ENCODE results near the gene AKR1C2.
"Not testable (repeated sequence)": the region's sequence is repeated elsewhere in the genome, so short reads cannot be mapped to it uniquely, and the experiment has no call there.

The AKR1C2 gene

DNA sequence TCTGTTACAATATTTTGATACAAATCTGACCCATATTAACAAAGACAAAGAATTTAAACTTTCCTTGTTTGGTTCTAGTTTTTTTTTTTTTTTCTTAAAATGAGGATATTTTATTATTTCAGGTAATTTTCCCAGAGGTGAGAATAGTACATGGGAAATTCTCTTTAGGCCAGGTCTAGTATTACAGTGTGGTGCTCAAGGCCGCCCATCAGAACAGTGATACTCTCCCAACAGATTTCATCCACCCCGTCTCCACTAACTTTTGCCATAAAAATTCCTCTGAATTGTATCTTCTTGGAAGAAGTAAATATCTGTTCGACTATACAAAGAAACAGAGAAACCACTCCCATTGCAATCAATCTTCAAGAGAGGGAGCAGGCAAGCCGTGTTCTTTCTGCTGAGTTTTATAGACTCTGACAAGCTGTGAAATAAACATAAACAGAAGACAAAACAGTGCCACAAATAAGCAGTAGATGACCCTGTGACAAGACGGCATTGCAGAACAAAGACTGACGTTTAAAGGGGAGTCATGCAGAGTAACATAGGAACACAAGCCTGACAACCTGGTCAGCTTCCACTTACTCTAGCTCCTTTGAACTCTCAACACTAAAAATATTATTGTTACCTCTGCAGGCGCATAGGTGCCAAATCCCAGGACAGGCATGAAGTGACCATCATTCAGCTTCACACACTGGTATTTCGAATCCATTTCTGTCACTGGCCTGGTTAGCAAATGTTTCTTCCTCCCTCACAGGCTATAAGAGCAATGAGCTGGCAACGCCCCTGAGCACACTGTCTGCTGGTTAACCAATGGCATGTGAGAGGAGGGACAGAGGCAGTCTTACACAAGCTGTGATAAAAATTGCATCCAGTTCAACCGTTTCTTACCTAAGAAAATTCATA lies at the start of gene AKR1C2:
Gene AKR1C2, minus strand, starts transcription at position 731 of the 903 bp plus-strand sequence. Its CDS starts 22 bp downstream, at position 709.
- not testable (repeated sequence) for DNase-seq

DNA sequence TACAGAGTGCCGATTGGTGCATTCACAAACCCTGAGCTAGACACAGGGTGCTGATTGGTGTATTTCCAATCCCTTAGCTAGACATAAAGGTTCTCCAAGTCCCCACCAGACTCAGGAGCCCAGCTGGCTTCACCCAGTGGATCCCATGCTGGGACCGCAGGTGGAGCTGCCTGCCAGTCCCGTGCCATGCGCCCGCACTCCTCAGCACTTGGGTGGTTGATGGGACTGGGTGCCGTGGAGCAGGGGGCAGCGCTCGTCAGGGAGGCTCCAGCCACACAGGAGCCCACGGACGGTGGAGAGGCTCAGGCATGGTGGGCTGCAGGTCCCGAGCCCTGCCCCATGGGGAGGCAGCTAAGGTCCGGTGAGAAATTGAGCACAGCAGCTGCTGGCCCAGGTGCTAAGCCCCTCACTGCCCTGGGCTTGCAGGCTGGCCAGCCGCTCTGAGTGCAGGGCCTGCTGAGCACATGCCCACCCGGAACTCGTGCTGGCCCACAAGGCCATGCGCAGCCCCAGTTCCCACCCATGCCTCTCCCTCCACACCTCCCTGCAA lies 49.4 kb upstream of the AKR1C2 start:
- not testable (repeated sequence) for DNase-seq

DNA sequence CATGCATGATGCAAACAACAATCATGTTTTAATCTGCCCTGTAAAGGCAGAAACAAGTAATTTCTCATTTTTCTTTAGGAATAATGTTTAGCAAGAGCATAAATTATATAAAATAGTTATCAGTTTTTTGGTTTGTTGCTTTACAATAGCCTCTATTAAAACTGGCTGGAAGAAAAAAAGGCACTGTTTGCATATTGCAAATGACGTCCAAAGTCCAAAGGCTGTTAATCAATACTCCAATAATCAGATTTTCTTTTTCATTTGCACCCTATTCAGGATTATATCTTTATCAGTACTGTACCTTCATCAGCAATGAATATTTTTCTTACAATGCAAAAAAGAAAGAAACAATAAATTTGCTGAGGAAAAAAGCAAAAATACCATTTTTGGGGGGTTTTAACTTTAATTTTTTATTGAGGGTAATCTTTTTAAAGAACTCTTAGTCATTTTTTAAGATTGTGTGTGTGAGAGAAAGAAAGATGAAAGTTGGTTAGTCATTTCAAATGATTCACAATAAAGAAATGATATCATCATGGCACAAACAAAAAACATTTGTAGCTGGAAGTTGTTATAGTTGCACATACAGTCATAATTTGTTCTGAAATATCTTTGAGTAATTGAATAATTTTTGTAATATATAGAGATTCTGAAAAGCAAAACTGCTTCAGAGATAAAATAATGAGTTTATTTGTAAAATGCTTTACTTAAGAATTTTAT lies 44.4 kb upstream of the AKR1C2 start:
- no peak for DNase-seq

DNA sequence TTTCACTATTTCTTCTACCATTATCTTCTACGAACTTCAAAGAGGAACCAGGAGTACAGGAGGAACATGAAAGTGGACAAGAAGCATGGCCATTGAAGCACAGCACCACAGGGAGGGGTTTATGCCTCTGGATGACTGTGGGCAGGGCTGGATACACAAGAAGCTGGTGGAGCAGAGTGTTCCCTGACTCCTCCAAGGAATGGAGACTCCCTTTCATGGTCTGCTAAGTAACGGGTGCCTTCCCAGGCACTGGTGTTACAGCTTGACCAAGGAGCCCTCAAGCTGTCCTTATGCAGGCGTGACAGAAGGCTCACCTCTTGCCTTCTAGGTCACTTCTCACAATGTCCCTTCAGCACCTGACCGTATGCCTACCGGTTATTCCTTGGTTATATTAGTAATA lies 43.4 kb upstream of the AKR1C2 start:
- not testable (repeated sequence) for DNase-seq

DNA sequence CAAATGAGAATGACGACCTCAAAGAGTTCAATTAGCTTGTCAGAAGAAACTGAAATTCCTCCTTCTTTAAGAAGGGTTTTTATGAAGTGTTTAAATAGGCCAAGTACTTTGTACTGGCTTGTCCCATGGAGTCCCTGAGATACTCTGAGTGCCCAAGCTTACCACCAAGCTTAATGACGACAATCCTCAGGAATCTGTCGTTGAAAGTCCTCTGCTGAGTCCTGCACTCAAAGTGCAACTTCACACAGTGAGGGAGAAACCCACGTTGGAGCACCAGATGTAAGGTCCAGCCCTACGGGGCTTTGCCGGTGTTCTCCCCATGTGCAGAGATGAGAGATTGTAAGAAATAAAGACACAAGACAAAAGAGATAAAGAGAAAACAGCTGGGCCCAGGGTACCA lies 42.8 kb upstream of the AKR1C2 start:
- no peak for DNase-seq

DNA sequence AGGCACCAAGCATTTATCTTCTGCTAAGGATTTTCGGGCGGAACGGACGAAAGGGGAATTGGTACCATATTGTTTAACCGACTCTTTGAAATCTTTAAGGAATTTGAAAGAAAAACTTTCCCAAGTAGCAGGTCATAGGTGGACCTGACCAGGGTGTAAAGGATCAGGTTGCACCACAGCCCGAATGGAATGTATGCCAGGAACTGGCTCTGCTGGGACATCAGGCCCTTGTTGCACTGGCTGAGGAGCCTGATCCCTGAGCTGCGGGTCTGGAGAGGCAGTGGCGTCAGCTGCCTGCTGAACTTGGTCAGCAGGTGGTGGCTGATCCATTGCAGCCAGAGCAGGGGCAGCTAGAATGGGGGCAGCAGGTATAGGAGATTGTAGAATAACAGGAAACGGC lies 41.4 kb upstream of the AKR1C2 start:
- no peak for DNase-seq

DNA sequence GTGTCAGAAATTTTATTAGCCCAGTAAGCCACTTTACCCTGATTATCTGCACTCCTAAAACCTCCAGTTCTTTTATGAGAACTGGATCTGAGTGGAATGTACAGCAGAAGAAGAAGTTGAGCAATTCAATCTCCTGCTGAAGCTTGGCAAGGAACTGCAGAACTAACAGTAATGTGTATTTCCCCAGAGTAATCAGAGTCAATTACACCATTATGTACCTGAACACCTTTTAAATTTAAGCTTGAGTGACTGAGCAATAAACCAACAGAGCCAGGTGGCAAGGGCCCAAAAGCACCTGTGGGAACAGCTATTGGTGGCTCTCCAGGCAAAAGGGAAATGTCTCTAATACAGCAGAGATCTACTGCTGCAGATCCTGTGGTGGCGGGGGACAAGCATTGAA lies 40.1 kb upstream of the AKR1C2 start:
- DNase-seq: no peak

DNA sequence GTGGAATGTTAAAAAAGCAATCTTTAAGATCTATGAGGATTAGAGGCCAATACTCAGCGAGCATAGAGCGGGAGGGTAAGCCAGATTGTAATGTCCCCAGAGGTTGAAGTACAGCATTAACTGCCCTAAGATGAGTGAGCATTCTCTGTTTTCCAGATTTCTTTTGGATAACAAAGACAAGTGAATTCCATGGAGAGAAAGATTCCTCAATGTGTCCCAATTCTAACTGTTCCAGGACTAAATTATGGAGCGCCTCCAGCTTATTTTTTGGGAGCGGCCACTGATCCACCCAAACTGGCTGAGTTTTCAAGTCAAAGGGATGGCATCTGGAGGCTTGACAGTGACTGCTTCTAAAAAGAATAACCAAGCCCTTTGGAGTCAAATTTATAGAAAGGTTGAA lies 39.3 kb upstream of the AKR1C2 start:
- DNase-seq: no peak

DNA sequence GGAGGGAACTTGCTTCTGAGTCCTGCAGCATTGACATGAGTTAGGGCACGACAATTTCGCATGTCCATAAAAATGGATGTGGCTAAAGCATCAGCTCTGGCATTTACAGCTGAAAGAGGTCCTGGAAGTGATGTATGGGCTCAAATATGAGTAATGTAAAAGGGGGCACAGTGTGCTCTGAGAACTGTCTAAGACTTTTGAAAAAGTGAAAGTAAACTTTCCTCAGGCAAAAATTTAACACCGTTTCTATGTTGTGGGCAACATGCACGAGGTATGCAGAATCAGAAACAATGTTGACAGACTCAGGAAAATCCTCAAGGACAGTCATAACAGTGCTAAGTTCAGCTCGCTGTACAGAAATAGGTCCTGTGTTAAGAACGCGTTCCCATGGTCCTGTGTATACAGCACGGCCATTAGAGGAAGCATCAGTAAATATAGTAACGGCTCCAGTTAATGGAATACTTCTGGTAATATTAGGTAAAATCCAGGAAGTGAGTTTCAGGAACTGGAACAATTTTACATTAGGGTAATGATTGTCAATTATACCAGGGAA lies 37.9 kb upstream of the AKR1C2 start:
- no peak for DNase-seq

DNA sequence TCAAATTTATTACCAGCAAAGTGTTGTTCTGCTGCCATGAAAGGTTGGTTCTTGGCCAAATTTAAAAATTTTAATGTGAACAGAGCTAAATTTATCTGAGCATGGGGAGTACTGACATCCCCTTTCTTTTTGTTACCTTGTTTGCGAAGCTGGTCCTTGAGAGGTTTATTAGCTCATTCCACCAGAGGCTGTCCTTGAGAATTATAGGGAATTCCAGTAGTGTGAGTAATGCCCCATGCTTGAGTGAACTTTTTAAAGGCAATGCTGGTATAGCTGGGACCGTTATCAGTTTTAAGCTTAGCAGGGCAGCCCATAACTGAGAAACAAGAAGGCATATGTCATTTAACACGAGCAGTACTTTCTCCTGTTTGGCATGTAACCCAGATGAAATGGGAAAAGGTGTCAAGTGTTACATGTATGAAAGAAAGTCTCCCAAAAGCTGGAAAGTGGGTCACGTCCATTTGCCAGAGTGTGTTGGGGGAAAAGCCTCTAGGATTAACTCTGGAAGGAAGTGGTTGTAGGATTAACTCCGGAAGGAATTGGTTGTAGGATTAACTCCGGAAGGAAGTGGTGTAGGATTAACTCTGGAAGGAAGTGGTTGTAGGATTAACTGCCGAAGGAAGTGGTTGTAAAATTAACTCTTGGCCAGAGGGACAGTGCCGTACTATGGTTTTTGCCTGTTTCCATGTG lies 37.3 kb upstream of the AKR1C2 start:
- no peak for DNase-seq

DNA sequence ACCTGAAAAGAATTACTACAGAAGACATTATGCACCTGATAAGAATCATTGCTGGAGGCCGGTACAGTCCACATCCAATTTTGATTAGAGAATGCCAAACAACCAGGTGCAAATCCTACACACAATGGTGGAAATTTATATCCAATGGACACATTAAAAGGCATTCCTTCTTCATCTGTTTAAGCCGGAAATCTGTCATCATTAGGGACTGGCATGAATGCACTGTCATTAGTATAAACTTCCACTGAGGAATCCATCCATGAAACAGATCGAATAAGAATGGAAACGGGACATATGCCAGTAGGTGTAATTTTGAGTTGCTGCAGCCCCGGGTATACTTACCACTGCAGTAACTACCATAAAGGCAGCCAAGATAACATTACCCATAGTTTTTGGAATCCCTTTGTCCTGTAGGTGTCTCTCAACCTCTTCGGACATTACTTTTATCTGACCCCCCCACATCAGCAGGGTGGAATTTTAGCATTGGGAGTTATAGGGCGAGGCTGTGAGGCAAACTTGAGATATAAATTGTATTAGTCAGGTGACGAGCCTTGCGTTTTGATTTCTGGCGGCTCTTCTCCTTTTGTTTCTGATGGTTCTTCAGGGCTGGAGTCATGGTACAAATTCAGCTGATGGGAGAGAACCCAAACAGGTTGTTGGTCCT lies 36.5 kb upstream of the AKR1C2 start:
- DNase-seq: no peak

DNA sequence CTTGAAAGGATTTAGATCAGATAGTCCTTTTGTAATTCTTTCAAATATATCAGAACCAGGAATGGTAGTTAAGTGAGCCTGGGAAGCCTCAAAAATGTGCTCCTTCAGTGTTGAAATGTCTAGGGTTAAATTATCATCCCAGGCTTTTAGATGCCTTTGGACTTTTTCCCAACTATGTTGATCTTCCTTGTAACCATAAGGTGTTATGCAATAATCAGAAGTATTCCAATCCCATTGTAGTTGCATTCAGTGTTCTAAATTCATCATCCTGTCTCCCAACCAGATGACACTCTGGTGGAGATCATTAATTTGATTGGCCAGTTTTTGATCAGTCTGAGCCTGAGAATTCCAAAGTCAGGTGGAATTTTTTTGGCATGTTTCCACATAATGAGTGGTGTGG lies 35.1 kb upstream of the AKR1C2 start:
- no peak for DNase-seq

DNA sequence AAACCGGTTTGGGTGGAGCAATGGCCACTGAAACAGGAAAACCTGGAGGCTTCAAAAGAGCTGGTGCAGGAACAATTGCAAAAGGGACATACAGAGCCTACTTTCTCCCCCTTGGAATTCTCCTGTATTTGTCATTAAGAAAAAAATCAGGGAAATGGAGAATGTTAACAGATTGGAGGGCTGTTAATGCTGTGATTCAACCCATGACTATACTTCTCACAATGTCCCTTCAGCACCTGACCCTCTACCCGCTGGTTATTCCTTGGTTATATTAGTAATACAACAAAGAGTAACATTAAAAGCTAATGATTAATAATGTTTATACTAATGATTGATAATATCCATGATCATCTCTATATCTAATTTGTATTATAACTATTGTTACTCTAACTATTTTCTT lies 34.4 kb upstream of the AKR1C2 start:
- DNase-seq: no peak

DNA sequence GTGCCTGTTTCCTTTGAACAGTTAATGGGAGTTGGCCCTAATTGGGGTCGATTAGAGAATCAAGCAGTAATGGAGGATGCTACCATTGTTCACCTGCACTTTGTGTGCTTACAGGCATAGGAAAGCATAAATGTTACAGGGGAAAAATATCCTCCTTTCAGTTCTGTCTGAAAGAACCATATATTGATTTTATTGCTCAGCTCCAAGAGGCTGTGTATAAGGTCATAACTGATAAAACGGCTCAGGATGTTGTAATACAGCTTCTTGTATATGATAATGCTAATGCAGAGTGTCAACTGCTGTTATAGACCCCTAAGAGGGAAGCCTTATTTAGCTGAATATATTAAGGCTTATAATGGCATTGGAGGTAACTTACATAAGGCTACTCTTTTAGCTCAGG lies 32.9 kb upstream of the AKR1C2 start:
- DNase-seq: no peak

DNA sequence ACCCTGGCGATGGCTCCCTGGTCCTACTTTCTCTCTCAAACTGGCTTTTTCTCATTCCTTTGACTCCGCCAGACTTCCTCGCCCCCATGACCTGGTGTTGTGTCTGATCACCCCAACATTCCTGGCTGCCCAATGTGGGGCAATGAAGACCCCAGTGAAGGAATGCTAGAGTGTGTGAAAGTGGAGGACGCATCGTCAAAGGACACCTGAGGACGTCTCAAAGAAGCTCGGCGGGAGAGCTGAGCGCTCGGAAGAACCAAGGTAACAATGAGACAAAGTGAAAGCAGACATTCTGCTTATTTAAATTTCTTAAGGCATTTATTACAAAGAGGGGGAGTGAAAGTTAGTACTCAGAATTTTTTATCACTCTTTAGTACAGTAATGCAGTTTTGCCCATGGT lies 31.7 kb upstream of the AKR1C2 start:
- no peak for DNase-seq

DNA sequence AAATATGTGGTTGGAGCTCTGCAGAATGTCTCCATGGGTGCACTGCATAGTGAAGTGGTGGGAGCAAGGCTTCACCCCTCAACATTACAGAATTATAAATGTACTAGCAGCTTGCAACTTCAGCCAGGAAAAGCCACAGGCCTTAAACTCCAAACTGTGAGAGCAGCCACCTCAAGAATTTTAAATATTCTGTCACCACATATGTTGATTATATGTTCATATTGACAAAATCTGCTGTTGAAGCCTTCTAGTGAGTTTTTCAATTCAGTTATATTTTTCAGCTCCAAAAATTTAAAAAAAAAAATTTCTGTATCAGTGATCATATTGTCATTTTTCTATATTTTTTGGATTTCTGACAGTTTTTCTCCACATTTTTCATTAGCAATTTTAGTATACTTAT lies 30.9 kb upstream of the AKR1C2 start:
- DNase-seq: no peak

DNA sequence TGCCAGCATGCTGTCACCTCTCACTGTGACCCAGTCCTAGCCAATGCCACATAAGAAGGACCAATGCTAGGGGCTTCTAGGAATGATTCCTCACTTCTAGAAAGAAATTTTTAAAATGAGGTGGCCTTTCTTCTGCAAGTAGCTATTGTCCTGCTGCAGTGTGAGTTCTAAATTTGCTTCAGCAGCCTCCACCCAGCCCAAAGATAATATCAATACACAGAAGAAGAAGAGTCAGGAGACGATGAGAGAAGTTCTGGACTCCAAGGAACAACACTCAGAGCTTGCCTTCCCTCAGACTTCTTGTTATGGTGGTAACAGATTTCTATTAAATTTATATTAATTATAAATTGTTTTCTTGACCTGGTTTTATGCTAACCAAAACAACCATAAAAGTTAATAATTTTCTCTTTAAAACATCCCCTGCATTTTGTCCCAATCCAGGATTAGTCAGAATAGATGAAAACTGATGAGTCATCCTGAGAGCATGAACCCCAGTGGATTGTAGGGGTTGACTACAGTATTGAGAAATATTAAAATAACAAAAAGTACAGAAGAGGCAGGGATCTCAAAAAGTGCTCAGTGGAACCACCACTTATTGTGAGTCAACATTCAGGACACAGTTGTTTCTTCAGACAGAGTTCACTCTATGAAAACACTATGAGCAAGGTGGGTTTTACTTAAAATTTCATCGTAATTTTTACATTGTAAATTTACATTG lies 29.6 kb upstream of the AKR1C2 start:
- no peak for DNase-seq

DNA sequence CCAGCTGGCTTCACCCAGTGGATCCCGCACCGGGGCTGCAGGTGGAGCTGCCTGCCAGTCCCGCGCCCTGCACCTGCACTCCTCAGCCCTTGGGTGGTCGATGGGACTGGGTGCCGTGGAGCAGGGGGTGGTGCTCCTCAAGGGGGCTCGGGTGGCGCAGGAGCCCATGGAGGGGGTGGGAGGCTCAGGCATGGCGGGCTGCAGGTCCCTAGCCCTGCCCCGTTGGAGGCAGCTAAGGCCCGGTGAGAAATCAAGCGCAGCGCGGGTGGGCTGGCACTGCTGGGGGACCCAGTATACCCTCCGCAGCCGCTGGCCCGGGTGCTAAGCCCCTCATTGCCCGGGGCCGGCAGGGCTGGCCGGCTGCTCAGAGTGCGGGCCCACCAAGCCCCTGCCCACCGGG lies 28.8 kb upstream of the AKR1C2 start:
- DNase-seq: not testable (repeated sequence)

DNA sequence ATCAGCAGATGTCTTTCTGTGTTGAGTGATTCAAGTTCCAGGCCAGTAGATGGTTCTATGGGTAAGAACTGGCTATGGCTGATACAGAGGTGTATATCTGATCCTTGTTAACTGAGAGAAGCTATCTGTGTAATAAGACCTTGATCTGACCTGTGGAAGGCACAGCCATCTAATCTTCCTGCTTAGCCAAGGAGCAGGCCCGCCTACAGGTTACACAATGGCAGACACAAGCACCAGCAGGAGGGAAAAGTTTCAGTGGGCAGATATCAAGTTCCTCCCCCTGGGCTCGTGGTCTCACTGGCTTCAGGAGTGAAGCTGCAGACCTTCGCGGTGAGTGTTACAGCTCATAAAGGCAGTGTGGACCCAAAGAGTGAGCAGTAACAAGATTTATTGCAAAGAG lies 27.9 kb upstream of the AKR1C2 start:
- DNase-seq: not testable (repeated sequence)

DNA sequence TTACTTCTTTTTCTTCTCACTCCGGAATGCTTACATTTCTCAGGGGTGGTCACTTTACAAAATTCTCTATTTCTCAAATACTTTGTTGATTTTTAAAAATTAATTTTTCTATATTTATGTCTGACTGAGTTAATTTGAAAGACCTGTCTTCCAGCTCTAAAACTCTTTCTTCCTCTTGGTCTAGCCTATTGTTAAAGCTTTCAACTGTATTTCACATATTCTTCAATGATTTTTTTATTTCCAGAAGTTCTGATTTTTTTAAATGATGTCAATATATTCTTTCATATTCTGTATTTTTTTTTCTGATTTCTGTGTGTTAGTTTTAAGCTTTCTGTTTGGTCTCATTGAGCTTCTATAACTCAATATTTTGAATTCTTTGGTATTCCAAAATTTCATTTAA lies 27.3 kb upstream of the AKR1C2 start:
- DNase-seq: no peak

DNA sequence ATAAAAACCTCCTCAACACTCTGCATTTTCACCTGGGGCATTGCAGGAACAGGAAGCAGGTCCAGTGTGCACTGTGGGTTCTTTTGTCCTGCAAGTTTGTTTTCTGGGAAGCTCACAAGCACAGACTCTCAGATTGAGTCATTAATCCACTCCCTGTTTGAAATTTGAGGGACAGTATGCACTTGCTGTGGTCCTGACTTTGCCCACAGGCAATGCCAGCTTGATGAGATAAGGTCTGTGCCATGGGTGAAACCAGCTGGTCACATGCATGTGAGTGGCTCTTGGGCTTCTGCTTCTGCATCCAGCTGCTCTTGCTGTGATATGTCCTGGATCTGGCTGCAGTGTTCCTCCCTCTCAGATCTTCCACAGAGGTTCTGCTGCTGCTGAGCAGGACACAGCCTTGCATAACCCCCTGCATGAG lies 21.8 kb upstream of the AKR1C2 start:
- DNase-seq: not testable (repeated sequence)
